DND-41 (cell line): ENCODE measurements around the gene DIMT1.

Experiments used
- ATAC-seq: fragments of 200-7000 bp; cut with Tn5 transposase; 3 replicates; pipeline ENCODE4 v1.9.1; 2021; ENCODE audit warnings: low read depth; ENCODE audit not compliant: insufficient read depth
- DNase-seq: peaks from one replicate; pipeline ENCODE4 v3.0.0-alpha.2; 2020
- H2AFZ ChIP-seq: 2 replicates; pipeline ENCODE4 v1.6.0; 2012; ENCODE audit warnings: low read depth, low read length
- H3K27ac ChIP-seq: 2 replicates; pipeline ENCODE4 v1.5.1; 2012; ENCODE audit warnings: low read length, inconsistent platforms
- H3K27me3 ChIP-seq: fragments of 200-600 bp; sonication (generic); 2 replicates; pipeline ENCODE4 v1.6.0; 2012; ENCODE audit warnings: low read length, mild to moderate bottlenecking, inconsistent platforms; ENCODE audit not compliant: insufficient read depth, poor library complexity
- H3K36me3 ChIP-seq: 2 replicates; pipeline ENCODE4 v1.5.1; 2012; ENCODE audit warnings: low read length, inconsistent platforms; ENCODE audit not compliant: insufficient read depth
- H3K4me1 ChIP-seq: 2 replicates; pipeline ENCODE4 v1.5.1; 2012; ENCODE audit warnings: mild to moderate bottlenecking, low read length; ENCODE audit not compliant: insufficient read depth
- H3K4me2 ChIP-seq: 2 replicates; pipeline ENCODE4 v1.6.0; 2012; ENCODE audit warnings: mild to moderate bottlenecking, moderate library complexity, low read length, inconsistent platforms; ENCODE audit not compliant: insufficient read depth
- H3K4me3 ChIP-seq, 2 experiments: fragments of 200-600 bp in 1 of 2; shearing (Covaris generic) in 1 of 2; 2 replicates each; pipeline ENCODE4 v1.5.1; 2012 to 2016; ENCODE audit warnings: inconsistent platforms in 2 of 2, low read length in 2 of 2, mild to moderate bottlenecking in 2 of 2, low read depth in 1 of 2, moderate library complexity in 1 of 2
- H3K79me2 ChIP-seq: 2 replicates; pipeline ENCODE4 v1.6.0; 2012; ENCODE audit warnings: low read length, inconsistent platforms; ENCODE audit not compliant: insufficient read depth
- H3K9ac ChIP-seq: 2 replicates; pipeline ENCODE4 v1.6.0; 2012; ENCODE audit warnings: low read depth, mild to moderate bottlenecking, inconsistent platforms, low read length, moderate library complexity
- H3K9me3 ChIP-seq: 2 replicates; pipeline ENCODE4 v1.5.1; 2012; ENCODE audit warnings: low read length, moderate library complexity, mild to moderate bottlenecking, inconsistent platforms; ENCODE audit not compliant: insufficient read depth, severe bottlenecking
- H4K20me1 ChIP-seq: 2 replicates; pipeline ENCODE4 v1.6.0; 2012; ENCODE audit warnings: low read length; ENCODE audit not compliant: insufficient read depth
- EZH2 ChIP-seq: IDR thresholded peaks from 3 replicates; pipeline ENCODE4 v1.6.1; 2012; ENCODE audit warnings: borderline replicate concordance, low read depth, mild to moderate bottlenecking, moderate library complexity, low read length, inconsistent platforms; ENCODE audit not compliant: severe bottlenecking
- TF ChIP-seq, protein P1 (sequence below): IDR thresholded peaks from 2 replicates; pipeline ENCODE4 v1.5.1; 2012; ENCODE audit warnings: borderline replicate concordance, low read length, moderate library complexity, mild to moderate bottlenecking; ENCODE audit not compliant: poor library complexity, severe bottlenecking; ENCODE audit errors: extremely low read depth

Gene DIMT1

DNA sequence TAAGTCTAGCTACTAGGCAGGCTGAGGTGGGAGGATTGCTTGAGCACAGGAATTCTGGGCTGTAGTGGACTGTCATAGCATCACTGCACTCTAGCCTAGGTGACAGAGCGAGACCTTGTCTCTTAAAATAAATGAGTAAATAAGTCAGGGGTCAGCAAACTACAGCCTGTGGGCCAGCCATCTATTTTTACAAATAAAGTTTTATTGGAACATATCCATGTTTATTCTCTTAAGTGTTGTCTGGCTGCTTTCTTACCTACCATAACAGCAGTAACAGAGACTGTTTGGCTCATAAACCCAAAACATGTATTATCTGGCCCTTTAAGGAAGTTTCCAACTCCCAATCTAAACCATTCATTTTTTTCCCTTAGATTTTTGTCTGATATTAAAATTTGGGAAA lies 29.6 kb downstream of the DIMT1 start:
- H3K4me3 ChIP-seq = no peak overlapping the region
- H3K4me1 ChIP-seq = no peaks in the 10 kb centered on the region
- no peak for ATAC-seq
- H4K20me1 ChIP-seq = no peaks in the 10 kb centered on the region
- H3K27me3 ChIP-seq = no peaks in the 10 kb centered on the region
- H3K9me3 ChIP-seq = no peaks in the 10 kb centered on the region
- no peak overlapping the region for H3K4me2 ChIP-seq
- peaks cover 79% of the 10 kb centered on the region for H3K36me3 ChIP-seq
- H2AFZ ChIP-seq = no peak overlapping the region
- H3K79me2 ChIP-seq = no peaks in the 10 kb centered on the region; the same call in 1 of the 2 replicates
- no peak overlapping the region for H3K9ac ChIP-seq
- no peak for TF ChIP-seq EZH2
- TF ChIP-seq, protein P1, sequence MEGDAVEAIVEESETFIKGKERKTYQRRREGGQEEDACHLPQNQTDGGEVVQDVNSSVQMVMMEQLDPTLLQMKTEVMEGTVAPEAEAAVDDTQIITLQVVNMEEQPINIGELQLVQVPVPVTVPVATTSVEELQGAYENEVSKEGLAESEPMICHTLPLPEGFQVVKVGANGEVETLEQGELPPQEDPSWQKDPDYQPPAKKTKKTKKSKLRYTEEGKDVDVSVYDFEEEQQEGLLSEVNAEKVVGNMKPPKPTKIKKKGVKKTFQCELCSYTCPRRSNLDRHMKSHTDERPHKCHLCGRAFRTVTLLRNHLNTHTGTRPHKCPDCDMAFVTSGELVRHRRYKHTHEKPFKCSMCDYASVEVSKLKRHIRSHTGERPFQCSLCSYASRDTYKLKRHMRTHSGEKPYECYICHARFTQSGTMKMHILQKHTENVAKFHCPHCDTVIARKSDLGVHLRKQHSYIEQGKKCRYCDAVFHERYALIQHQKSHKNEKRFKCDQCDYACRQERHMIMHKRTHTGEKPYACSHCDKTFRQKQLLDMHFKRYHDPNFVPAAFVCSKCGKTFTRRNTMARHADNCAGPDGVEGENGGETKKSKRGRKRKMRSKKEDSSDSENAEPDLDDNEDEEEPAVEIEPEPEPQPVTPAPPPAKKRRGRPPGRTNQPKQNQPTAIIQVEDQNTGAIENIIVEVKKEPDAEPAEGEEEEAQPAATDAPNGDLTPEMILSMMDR = no peak
- no peak for DNase-seq
- no peak overlapping the region for H3K27ac ChIP-seq

GRCh38 chr5:62373382-62373781 lies 30.3 kb downstream of the DIMT1 start:
- Histone ChIP-seq H3K4me1 (no peaks in the 10 kb centered on the region), H3K36me3 (peaks cover 77% of the 10 kb centered on the region), H3K27me3 (no peaks in the 10 kb centered on the region), H3K4me2 (no peak overlapping the region), H3K79me2 (no peaks in the 10 kb centered on the region; the same call in 1 of the 2 replicates), H2AFZ (no peak overlapping the region), H3K9me3 (no peaks in the 10 kb centered on the region), H3K4me3 (no peak overlapping the region), H3K27ac (no peak overlapping the region), H3K9ac (no peak overlapping the region), H4K20me1 (no peaks in the 10 kb centered on the region)
- no peak for ATAC-seq
- no peak for DNase-seq
- no peak for TF ChIP-seq EZH2
- TF ChIP-seq, protein P1 = no peak

GRCh38 chr5:62372600-62372999 lies 31.1 kb downstream of the DIMT1 start:
- H3K9ac ChIP-seq = no peak overlapping the region
- peaks cover 77% of the 10 kb centered on the region for H3K36me3 ChIP-seq
- ATAC-seq = no peak

More at GRCh38 chr5:62372600-62372999, 31.1 kb downstream of the DIMT1 start:
- Histone ChIP-seq H3K4me3 (no peak overlapping the region), H4K20me1 (no peaks in the 10 kb centered on the region), H3K9me3 (no peaks in the 10 kb centered on the region), H3K79me2 (no peaks in the 10 kb centered on the region; the same call in 1 of the 2 replicates), H3K4me1 (no peaks in the 10 kb centered on the region), H3K4me2 (no peak overlapping the region), H3K27me3 (no peaks in the 10 kb centered on the region), H2AFZ (no peak overlapping the region), H3K27ac (no peak overlapping the region)
- no peak for DNase-seq
- TF ChIP-seq, protein P1 = no peak
- no peak for TF ChIP-seq EZH2
